Fibroblast of skin of abdomen (primary cell): ENCODE results near the gene TRPV3. TPM values are rescaled to one million over a fixed set of nuclear protein-coding genes. Genes with fewer than 3 reads are reported as not detected.
"Not testable (repeated sequence)": the region's sequence is repeated elsewhere in the genome, so short reads cannot be mapped to it uniquely, and the experiment has no call there.

ENCODE experiments used
- DNase-seq: peaks from one replicate; pipeline ENCODE4 v3.0.0-alpha.2; 2013
- polyA plus RNA-seq, 2 experiments: library from polyadenylated mRNA; unstranded; fragments of 120-200 nt; gene quantifications; one replicate each; pipeline ENCODE4 v1.2.1, GENCODE V29; 2013; ENCODE audit not compliant: insufficient read length in 2 of 2

TRPV3 gene
- polyA plus RNA-seq (2013, experiment 1 of 2; ENCODE audit: insufficient read length), result 0.49 TPM
- polyA plus RNA-seq (2013, experiment 2 of 2; ENCODE audit: insufficient read length), result 0.42 TPM

GRCh38 chr17:3557768-3558583 is at the start of gene TRPV3:
Gene TRPV3, minus strand, starts transcription at chr17:3557812. Its CDS starts 2,962 bp downstream, at chr17:3554850.
- DNase-seq, result no peak

GRCh38 chr17:3603870-3604259 is 46.3 kb upstream of the TRPV3 start:
- DNase-seq, result no peak

- DNase-seq, result peak; percentile 77
Measured at GRCh38 chr17:3603119-3603869, 45.7 kb upstream of the TRPV3 start.

- no peak for DNase-seq
Measured at GRCh38 chr17:3602499-3602898, 44.9 kb upstream of the TRPV3 start.

- no peak for DNase-seq
Measured at GRCh38 chr17:3600529-3601205, 43.1 kb upstream of the TRPV3 start.

- no peak for DNase-seq
Measured at GRCh38 chr17:3598078-3598477, 40.5 kb upstream of the TRPV3 start.

GRCh38 chr17:3596804-3597464 is 39.3 kb upstream of the TRPV3 start:
- DNase-seq, result no peak

GRCh38 chr17:3594976-3595375 is 37.4 kb upstream of the TRPV3 start:
- DNase-seq, result peak; percentile 76

GRCh38 chr17:3594051-3594800 is 36.6 kb upstream of the TRPV3 start:
- peak; percentile 94 for DNase-seq

- DNase-seq, result no peak
Measured at GRCh38 chr17:3593384-3593783, 35.8 kb upstream of the TRPV3 start.

GRCh38 chr17:3592216-3592860 is 34.7 kb upstream of the TRPV3 start:
- no peak for DNase-seq

- DNase-seq, result no peak
Measured at GRCh38 chr17:3590768-3591167, 33.2 kb upstream of the TRPV3 start.

GRCh38 chr17:3590231-3590630 is 32.6 kb upstream of the TRPV3 start:
- no peak for DNase-seq

GRCh38 chr17:3589784-3590183 is 32.2 kb upstream of the TRPV3 start:
- DNase-seq, result no peak

GRCh38 chr17:3585826-3586225 is 28.2 kb upstream of the TRPV3 start:
- no peak for DNase-seq

- no peak for DNase-seq
Measured at GRCh38 chr17:3583456-3583855, 25.8 kb upstream of the TRPV3 start.

- DNase-seq, result peak; percentile 47
Measured at GRCh38 chr17:3582915-3583314, 25.3 kb upstream of the TRPV3 start.

- not testable (repeated sequence) for DNase-seq
Measured at GRCh38 chr17:3578667-3579066, 21.1 kb upstream of the TRPV3 start.

- DNase-seq, result no peak
Measured at GRCh38 chr17:3576970-3577369, 19.4 kb upstream of the TRPV3 start.

GRCh38 chr17:3575511-3575910 is 17.9 kb upstream of the TRPV3 start:
- peak; percentile 32 for DNase-seq

GRCh38 chr17:3574231-3574630 is 16.6 kb upstream of the TRPV3 start:
- no peak for DNase-seq
